ENCODE data around the gene MPV17L. TPM values are rescaled to one million over a fixed set of nuclear protein-coding genes. Genes with fewer than 3 reads are reported as not detected.
"Not testable (repeated sequence)": the region's sequence is repeated elsewhere in the genome, so short reads cannot be mapped to it uniquely, and the experiment has no call there.

MPV17L gene
- total RNA-seq, result under 1 TPM; 0.11 to 0.40 (median 0.11) TPM

DNA sequence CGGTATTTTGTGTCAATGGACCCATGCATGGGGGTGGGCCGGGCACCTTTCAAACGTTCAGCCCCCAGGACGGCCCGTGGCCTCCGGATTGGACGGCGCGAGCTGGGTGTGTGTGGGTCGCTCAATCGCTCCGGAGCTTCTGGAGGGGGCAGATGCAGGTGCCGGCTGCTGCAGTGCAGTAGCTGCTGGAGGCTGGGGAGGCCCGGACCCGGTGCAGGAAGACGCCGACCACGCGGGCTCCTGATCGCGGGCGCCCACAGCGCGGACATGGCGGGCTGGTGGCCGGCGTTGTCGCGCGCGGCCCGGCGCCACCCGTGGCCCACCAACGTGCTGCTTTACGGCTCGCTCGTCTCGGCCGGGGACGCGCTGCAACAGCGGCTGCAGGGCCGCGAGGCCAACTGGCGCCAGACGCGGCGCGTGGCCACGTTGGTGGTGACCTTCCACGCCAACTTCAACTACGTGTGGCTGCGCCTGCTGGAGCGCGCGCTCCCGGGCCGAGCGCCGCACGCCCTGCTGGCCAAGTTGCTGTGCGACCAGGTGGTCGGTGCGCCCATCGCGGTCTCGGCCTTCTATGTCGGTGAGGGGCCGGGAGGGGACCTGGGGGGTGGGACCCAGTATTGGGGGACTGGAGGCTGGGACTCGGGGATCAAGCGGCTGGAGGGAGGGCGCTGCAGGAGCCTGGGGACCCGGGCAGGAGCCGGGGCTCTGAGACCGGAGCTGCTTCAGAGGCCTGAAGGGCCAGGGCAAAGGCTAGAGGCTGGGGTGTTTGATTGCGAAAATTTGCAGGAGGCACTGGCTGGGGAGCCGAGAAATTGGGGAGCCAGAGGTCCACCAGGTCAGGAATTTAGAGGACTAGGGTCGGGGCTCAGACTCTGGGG is at the start of gene MPV17L:
Gene MPV17L, plus strand, starts transcription at position 124 of the 878 bp plus-strand sequence. Its CDS starts 144 bp downstream, at position 268.
- peak; percentile 61 to 71 for ATAC-seq
- peaks cover 38% of the 10 kb centered on the region for H3K27me3 Mint-ChIP-seq (ENCODE audit: low read depth)
- H3K4me3 Mint-ChIP-seq, result peak within 1 kb of the TSS; percentile 13
- not testable (repeated sequence) for DNase-seq; H3K9me3 Mint-ChIP-seq; H3K4me1 Mint-ChIP-seq (ENCODE audit: low read depth); H3K36me3 Mint-ChIP-seq (ENCODE audit: insufficient read depth)

DNA sequence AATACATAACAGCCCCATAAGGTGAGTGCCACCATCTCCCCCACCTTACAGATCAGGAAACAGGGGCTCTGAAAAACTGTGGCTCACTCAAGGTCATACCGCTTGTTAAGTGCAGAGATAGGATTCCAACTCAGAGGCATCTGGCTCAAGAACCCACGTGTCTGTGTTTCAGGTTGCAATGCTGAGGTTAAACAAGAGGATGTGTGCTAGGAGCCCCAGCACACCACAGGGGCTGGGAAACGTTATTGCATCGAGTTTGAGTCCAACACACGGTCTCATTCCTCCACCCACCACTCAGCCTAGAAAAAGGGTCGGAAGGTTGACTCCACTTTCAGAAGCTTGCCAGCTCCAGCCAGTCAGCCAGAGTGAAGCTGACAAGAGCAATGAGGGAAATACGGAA is 46.8 kb upstream of the MPV17L start:
- not testable (repeated sequence) for H3K9me3 Mint-ChIP-seq; H3K4me3 Mint-ChIP-seq; ATAC-seq; H3K27me3 Mint-ChIP-seq (ENCODE audit: low read depth); DNase-seq; H3K4me1 Mint-ChIP-seq (ENCODE audit: low read depth); H3K36me3 Mint-ChIP-seq (ENCODE audit: insufficient read depth)

DNA sequence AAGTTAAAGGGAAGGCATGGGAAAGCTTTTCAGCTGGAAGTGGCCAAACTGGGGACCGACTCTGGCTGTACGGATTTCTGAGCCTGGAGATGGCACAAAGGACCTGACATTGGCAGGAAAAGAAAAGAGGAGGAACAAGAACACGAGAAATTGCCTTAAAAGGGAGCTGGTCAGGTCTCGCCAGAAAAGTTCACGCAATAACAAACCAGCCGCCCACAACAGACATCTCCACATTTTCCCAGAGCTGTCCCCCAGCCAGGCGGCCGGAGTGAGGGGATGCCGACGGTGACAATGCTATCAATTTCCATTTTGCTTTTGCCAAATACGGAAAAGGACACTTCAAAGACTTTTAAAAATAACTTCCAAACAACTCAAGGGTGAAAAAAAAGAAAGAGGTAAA is 44.3 kb upstream of the MPV17L start:
- not testable (repeated sequence) for H3K9me3 Mint-ChIP-seq; ATAC-seq; H3K27me3 Mint-ChIP-seq (ENCODE audit: low read depth); H3K36me3 Mint-ChIP-seq (ENCODE audit: insufficient read depth); H3K4me3 Mint-ChIP-seq; H3K4me1 Mint-ChIP-seq (ENCODE audit: low read depth); DNase-seq

DNA sequence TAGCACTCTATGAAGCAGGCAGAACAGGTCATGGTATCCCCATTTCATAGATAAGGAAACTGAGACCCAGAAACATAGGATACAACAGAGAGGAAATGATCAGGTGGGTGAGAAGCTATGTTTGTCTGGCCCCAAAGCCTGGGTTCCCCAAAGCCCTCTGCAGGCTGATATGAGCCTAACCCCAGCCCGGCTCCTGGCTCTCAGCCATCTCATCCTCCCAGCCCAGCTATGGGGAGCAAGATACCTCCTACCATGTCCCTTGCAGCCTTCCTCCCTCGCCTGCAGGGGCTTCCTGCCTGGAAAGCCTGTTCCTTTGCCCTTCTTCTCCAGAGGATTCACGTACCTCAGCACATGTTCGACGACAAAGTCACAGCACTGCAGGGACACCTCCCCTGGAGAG is 43.8 kb upstream of the MPV17L start:
- DNase-seq; H3K4me3 Mint-ChIP-seq; H3K36me3 Mint-ChIP-seq (ENCODE audit: insufficient read depth); H3K27me3 Mint-ChIP-seq (ENCODE audit: low read depth); H3K9me3 Mint-ChIP-seq; H3K4me1 Mint-ChIP-seq (ENCODE audit: low read depth); ATAC-seq: not testable (repeated sequence)

DNA sequence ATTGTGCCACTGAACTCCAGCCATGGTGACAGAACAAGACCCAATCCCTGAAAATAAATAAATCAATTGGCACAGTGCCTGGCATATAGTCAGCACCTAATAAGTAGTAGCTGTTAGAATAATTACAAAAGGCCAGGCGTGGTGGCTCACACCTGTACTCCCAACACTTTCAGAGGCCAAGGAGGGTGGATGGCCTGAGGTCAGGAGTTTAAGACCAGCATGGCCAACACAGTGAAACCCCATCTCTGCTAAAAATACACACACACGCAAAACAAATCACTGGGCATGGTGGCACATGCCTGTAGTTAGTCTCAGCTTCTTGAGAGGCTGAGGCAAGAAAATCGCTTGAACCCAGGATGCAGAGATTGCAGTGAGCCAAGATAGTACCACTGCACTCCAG is 42.7 kb upstream of the MPV17L start:
- not testable (repeated sequence) for ATAC-seq; H3K4me3 Mint-ChIP-seq; H3K36me3 Mint-ChIP-seq (ENCODE audit: insufficient read depth); H3K4me1 Mint-ChIP-seq (ENCODE audit: low read depth); H3K27me3 Mint-ChIP-seq (ENCODE audit: low read depth); H3K9me3 Mint-ChIP-seq; DNase-seq

DNA sequence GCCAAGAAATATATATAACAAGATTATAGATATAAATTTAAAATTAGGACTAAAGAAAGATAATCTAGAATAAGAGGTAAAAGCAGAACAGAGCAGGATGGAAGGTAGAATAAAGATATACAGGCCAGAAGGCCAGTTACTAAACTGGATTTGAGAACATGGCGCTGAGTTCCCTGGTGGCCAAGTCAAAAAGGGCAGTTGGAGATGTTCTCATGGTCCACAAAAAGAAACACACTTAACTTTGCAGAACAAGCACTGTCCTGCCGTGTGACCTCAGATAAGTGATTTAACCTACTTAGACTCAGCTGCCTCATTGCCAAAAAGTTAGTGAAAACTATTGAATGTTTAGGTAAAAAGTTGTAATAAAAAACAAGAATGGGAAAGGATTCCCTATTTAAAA is 40.7 kb upstream of the MPV17L start:
- not testable (repeated sequence) for H3K27me3 Mint-ChIP-seq (ENCODE audit: low read depth); H3K9me3 Mint-ChIP-seq; ATAC-seq; DNase-seq; H3K36me3 Mint-ChIP-seq (ENCODE audit: insufficient read depth); H3K4me1 Mint-ChIP-seq (ENCODE audit: low read depth); H3K4me3 Mint-ChIP-seq

DNA sequence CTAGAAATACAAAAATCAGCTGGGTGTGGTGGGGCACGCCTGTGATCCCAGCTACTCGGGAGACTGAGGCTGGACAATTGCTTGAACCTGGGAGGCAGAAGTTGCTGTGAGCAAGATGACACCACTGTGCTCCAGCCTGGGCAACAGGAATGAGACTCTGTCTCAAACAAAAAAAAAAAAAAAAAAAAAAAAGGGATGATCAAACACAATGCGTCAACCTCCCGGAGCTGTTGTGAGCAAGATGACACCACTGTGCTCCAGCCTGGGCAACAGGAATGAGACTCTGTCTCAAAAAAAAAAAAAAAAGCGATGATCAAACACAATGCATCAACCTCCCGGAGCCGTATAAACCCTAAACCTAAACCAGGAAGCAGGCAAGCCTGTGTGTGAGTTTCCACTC is 38.1 kb upstream of the MPV17L start:
- H3K9me3 Mint-ChIP-seq; DNase-seq; H3K27me3 Mint-ChIP-seq (ENCODE audit: low read depth); ATAC-seq; H3K36me3 Mint-ChIP-seq (ENCODE audit: insufficient read depth); H3K4me1 Mint-ChIP-seq (ENCODE audit: low read depth); H3K4me3 Mint-ChIP-seq: not testable (repeated sequence)

DNA sequence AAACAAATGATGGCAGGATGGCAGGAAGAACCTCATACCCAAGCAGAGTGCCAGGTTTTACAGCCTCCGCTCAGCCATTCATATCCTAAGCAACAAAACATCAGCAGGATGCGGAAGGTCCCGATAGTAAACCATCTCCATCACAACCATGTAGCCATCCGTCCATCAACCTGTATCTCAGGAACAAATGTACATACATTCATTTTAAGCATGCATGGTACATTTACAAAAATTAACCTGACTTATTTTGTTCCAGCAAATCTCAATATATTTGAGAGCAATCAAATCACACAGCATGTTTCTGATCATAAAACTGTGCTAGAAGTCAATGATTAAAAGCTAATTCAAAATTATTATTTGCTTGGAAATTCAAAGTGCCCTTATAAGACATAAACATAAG is 17.4 kb upstream of the MPV17L start, which contains the start of gene NPIPA5:
Gene NPIPA5, minus strand, starts transcription at position 101 of the 400 bp plus-strand sequence. Its CDS starts 0 bp downstream, at position 101.
- H3K4me3 Mint-ChIP-seq; DNase-seq; H3K36me3 Mint-ChIP-seq (ENCODE audit: insufficient read depth); H3K9me3 Mint-ChIP-seq; H3K4me1 Mint-ChIP-seq (ENCODE audit: low read depth); ATAC-seq; H3K27me3 Mint-ChIP-seq (ENCODE audit: low read depth): not testable (repeated sequence)

DNA sequence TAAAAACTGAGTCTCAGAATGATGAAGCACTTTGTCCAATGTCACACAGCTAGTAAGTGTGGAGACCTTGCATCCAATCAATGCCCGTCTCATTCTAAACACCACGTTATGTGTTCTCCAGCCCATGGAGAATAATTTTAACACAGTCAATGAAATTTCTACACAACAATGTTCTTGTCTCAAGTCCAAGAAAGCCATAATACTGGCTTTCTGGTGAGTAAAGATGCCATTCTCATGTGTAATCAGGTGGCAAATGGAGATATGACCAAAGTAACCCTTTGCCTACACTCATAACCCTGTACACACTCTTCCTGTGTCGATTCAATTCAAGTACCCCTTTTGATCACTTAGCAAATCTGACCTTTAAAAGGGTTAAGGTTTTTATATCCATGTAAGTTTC is 12.7 kb upstream of the MPV17L start:
- not testable (repeated sequence) for H3K4me1 Mint-ChIP-seq (ENCODE audit: low read depth); H3K4me3 Mint-ChIP-seq; ATAC-seq; H3K9me3 Mint-ChIP-seq; DNase-seq; H3K27me3 Mint-ChIP-seq (ENCODE audit: low read depth); H3K36me3 Mint-ChIP-seq (ENCODE audit: insufficient read depth)

DNA sequence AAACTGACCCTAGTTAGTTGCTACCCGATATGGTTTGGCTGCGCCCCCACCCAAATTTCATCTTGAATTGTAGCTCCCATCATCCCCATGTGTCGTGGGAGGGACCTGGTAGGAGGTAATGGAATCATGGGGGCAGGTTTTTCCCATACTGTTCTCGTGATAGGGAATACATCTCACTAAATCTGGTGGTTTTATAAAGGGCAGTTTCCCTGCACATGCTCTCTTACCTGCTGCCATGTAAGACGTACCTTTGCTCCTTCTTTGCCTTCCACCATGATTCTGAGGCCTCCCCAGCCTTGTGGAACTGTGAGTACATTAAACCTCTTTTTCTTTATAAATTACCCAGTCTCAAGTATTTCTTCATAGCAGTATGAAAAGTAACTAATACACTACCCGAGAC is 7.5 kb upstream of the MPV17L start:
- H3K27me3 Mint-ChIP-seq (ENCODE audit: low read depth); H3K9me3 Mint-ChIP-seq; H3K36me3 Mint-ChIP-seq (ENCODE audit: insufficient read depth); H3K4me1 Mint-ChIP-seq (ENCODE audit: low read depth); H3K4me3 Mint-ChIP-seq; DNase-seq; ATAC-seq: not testable (repeated sequence)

DNA sequence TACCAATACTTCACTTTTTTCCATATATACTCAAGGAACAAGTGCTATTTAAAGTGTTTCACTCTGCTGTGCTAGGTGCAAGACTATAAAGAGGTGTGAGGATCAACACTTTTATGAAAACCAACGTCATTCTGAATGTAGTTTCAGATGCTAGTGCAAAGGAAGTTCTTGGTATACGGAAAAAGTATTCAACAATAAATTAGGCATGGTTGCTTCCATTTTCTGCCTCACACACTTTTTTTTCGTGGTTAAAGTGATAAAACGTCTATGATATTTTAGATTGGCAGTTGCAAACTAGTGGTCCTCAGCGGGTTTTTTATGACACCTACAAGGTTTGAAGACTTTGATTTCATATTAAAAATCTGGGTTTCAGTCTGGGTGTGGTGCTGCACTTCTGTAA is 5.6 kb upstream of the MPV17L start:
- not testable (repeated sequence) for H3K4me1 Mint-ChIP-seq (ENCODE audit: low read depth); DNase-seq; H3K9me3 Mint-ChIP-seq; ATAC-seq; H3K36me3 Mint-ChIP-seq (ENCODE audit: insufficient read depth); H3K4me3 Mint-ChIP-seq
- H3K27me3 Mint-ChIP-seq (ENCODE audit: low read depth), result peaks cover 17% of the 10 kb centered on the region

DNA sequence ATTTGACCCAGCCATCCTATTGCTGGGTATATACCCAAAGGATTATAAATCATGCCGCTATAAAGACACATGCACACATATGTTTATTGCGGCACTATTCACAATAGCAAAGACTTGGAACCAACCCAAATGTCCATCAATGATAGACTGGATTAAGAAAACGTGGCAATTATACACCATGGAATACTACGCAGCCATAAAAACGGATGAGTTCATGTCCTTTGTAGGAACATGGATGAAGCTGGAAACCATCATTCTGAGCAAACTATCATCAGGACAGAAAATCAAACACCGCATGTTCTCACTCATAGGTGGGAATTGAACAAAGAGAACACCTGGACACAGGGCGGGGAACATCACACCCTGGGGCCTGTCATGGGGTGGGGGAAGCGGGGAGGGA is 2.5 kb upstream of the MPV17L start:
- not testable (repeated sequence) for H3K4me3 Mint-ChIP-seq; DNase-seq; H3K9me3 Mint-ChIP-seq; ATAC-seq; H3K36me3 Mint-ChIP-seq (ENCODE audit: insufficient read depth); H3K4me1 Mint-ChIP-seq (ENCODE audit: low read depth)
- peaks cover 35% of the 10 kb centered on the region for H3K27me3 Mint-ChIP-seq (ENCODE audit: low read depth)

DNA sequence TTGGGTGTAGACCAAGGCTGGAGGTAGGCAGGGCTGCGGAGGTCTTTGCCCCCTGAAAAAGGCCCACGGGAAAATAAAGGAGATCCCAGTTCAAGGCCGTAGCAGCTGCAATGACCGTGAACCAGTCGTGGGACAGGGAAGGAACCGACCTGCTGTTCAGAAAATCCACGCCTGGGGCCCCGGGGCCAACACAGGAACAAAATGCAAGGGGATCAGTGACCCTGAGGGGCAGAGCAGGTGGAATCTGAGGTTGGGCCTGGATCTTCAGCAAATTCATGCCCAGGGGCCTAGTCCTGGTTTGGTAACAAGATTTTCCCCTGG is 915 bp downstream of the MPV17L start:
- not testable (repeated sequence) for ATAC-seq; H3K4me1 Mint-ChIP-seq (ENCODE audit: low read depth); H3K9me3 Mint-ChIP-seq; H3K36me3 Mint-ChIP-seq (ENCODE audit: insufficient read depth); DNase-seq
- Mint-ChIP-seq H3K4me3 (peak overlapping the region; percentile 13), H3K27me3 (ENCODE audit: low read depth) (peaks cover 38% of the 10 kb centered on the region)

DNA sequence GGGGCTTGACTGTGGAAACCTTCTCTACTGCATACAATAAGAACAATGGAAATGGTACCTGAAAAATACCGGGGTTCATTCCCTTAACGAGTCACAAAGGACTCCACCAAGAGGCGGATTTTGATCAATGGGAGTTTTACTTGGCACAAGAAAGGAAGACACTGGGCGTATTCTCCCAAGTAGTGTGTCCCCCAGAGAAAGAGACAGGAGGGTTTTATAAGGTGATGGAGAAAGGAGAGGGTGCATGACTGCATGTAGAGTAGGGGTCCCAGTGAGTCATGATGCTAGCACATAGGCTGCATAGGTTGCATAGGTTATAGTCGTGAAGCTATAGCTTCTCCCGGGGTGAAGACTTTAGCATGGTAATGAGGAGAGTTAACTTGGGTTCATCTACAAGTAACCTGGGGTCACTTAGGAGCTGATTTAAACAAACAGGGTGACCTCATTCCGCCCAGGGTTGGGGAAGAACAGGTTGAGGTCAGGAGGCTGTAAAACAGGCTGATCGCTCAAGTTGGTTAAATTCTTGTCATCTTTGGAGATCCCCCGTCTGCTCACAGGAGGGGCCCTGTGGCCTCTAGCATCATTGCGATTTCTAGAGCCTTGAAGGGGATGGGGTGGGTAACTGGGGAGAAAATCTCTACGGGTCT is 1.5 kb downstream of the MPV17L start:
- Mint-ChIP-seq H3K4me3 (no peak overlapping the region), H3K4me1 (ENCODE audit: low read depth) (no peaks in the 10 kb centered on the region), H3K9me3 (no peaks in the 10 kb centered on the region), H3K36me3 (ENCODE audit: insufficient read depth) (no peaks in the 10 kb centered on the region), H3K27me3 (ENCODE audit: low read depth) (peaks cover 38% of the 10 kb centered on the region)
- DNase-seq, result no peak
- ATAC-seq, result no peak

Measured in activated T-cell treated with anti-CD3 and anti-CD28 coated beads, Interleukin-2, amount 50 U/mL, for 4 hours (primary cell).